GM21526 (cell line): ENCODE results near the gene TGM2.
A peak's percentile ranks its signal among the peaks of the same experiment; 100 is the strongest.

Experiments used
- ATAC-seq: cut with Tn5 transposase; IDR thresholded peaks from one replicate; pipeline ENCODE4 v1.9.1; 2021; ENCODE audit warnings: moderate library complexity; ENCODE audit not compliant: unreplicated experiment, low FRiP score

Gene TGM2

GRCh38 chr20:38165089-38165965 is at the start of gene TGM2:
TGM2 (minus strand) TSS chr20:38165270; CDS start chr20:38165198, 72 bp downstream.
- peak; percentile 47 for ATAC-seq

- ATAC-seq, result no peak
These were observed 49.5 kb upstream of the TGM2 start for GRCh38 chr20:38214256-38215193.

GRCh38 chr20:38213607-38213940 is 48.5 kb upstream of the TGM2 start:
- no peak for ATAC-seq

GRCh38 chr20:38212806-38213606 is 47.9 kb upstream of the TGM2 start:
- ATAC-seq, result no peak

- no peak for ATAC-seq
These were observed 46.4 kb upstream of the TGM2 start for GRCh38 chr20:38211200-38212097.

GRCh38 chr20:38210741-38211140 is 45.7 kb upstream of the TGM2 start:
- no peak for ATAC-seq

GRCh38 chr20:38209736-38210405 is 44.8 kb upstream of the TGM2 start:
- no peak for ATAC-seq

- no peak for ATAC-seq
These were observed 44.1 kb upstream of the TGM2 start for GRCh38 chr20:38209054-38209675.

GRCh38 chr20:38208523-38208922 is 43.5 kb upstream of the TGM2 start:
- no peak for ATAC-seq

- ATAC-seq, result no peak
These were observed 43.0 kb upstream of the TGM2 start for GRCh38 chr20:38208088-38208487.

GRCh38 chr20:38207621-38208020 is 42.6 kb upstream of the TGM2 start:
- no peak for ATAC-seq

GRCh38 chr20:38205001-38205400 is 39.9 kb upstream of the TGM2 start:
- no peak for ATAC-seq

GRCh38 chr20:38203981-38204357 is 38.9 kb upstream of the TGM2 start:
- no peak for ATAC-seq

- ATAC-seq, result no peak
These were observed 38.4 kb upstream of the TGM2 start for GRCh38 chr20:38203337-38203980.

GRCh38 chr20:38202982-38203293 is 37.9 kb upstream of the TGM2 start:
- ATAC-seq, result no peak

GRCh38 chr20:38202153-38202981 is 37.3 kb upstream of the TGM2 start:
- ATAC-seq, result no peak

GRCh38 chr20:38201356-38201755 is 36.3 kb upstream of the TGM2 start:
- no peak for ATAC-seq

- ATAC-seq, result no peak
These were observed 35.6 kb upstream of the TGM2 start for GRCh38 chr20:38200646-38201045.
